Thyroid gland (tissue), 4 donors: ENCODE data around the gene RPL6.

Experiments used
- POLR2A ChIP-seq, 2 donors: fragments of 450-650 bp; IDR thresholded peaks; one replicate each; pipeline ENCODE4 v1.6.1; 2017; ENCODE audit warnings: antibody characterized with exemption in 2 of 2, mild to moderate bottlenecking in 2 of 2, moderate library complexity in 1 of 2
- TF ChIP-seq, protein P1 (sequence below), 6 experiments: fragments of 200-600 bp in 3 of 6; fragments of 450-650 bp in 3 of 6; sonication (generic) in 3 of 6; IDR thresholded peaks; one replicate each; pipeline ENCODE4 v1.5.1; 2016 to 2019; ENCODE audit warnings: antibody characterized with exemption in 6 of 6, mild to moderate bottlenecking in 2 of 6, inconsistent platforms in 1 of 6, moderate library complexity in 1 of 6

DNA sequence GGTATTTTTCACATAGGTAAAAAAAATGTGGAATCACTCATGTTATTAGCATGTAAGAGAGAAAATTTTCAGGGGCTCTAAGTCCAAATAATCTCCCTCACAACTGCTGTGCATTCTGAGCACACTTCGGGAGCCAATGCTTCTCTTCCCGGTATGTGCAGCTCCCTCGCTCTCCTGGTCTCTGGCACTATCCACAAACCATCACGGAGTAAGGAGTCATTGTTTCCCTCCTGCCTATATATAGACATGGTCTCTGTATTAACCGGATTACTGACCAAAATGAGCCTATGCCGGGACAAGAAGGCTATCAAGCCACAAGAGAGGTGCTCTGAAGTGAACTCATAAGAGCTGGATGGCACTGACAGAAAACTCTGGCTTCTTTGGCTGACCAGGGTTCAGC is 40.5 kb downstream of the RPL6 start:
- TF ChIP-seq, protein P1, sequence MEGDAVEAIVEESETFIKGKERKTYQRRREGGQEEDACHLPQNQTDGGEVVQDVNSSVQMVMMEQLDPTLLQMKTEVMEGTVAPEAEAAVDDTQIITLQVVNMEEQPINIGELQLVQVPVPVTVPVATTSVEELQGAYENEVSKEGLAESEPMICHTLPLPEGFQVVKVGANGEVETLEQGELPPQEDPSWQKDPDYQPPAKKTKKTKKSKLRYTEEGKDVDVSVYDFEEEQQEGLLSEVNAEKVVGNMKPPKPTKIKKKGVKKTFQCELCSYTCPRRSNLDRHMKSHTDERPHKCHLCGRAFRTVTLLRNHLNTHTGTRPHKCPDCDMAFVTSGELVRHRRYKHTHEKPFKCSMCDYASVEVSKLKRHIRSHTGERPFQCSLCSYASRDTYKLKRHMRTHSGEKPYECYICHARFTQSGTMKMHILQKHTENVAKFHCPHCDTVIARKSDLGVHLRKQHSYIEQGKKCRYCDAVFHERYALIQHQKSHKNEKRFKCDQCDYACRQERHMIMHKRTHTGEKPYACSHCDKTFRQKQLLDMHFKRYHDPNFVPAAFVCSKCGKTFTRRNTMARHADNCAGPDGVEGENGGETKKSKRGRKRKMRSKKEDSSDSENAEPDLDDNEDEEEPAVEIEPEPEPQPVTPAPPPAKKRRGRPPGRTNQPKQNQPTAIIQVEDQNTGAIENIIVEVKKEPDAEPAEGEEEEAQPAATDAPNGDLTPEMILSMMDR (IDR thresholded peaks at IDR 0.05): no peak
- TF ChIP-seq POLR2A (IDR thresholded peaks at IDR 0.05): no peak
